RWPE1 (cell line): ENCODE data around the gene TMEM161B.

ENCODE experiments used
- CTCF ChIA-PET: fragments of 350-600 bp; sonication (Branson Sonifier 250); formaldehyde crosslinking; extraction: SDS; loops from one replicate; lab custom pipeline; 2021; lab: Yijun Ruan, JAX
- POLR2A ChIA-PET: fragments of 400-600 bp; formaldehyde crosslinking; extraction: SDS; loops from one replicate; lab custom pipeline; 2020; ENCODE audit warnings: antibody characterized with exemption; ENCODE audit not compliant: low non-redundant PET; lab: Yijun Ruan, JAX
- DNase-seq: peaks from one replicate; pipeline ENCODE4 v3.0.0; 2012; ENCODE audit warnings: low spot score
- H3K27ac ChIP-seq: fragments of 450-650 bp; 2 replicates; pipeline ENCODE4 v1.5.1; 2017
- CTCF ChIP-seq: fragments of 450-650 bp; conservative IDR thresholded peaks from 2 replicates; pipeline ENCODE4 v1.5.1; 2017; ENCODE audit warnings: low read depth, mild to moderate bottlenecking

Gene TMEM161B

GRCh38 chr5:88230546-88231066, 38.0 kb downstream of the TMEM161B start:
- CTCF ChIA-PET: interaction anchor here (0.5 to 0.8 kb wide), 2 partner anchors 27 to 235 kb away, joined by 3 read pairs; no protein-coding TSS in a partner anchor
- POLR2A ChIA-PET: no interaction called here
- H3K27ac ChIP-seq: no peak overlapping the region
- no peak for DNase-seq
- no peak for TF ChIP-seq CTCF

GRCh38 chr5:88226881-88227450, 41.7 kb downstream of the TMEM161B start:
- ChIA-PET POLR2A (no interaction called here), CTCF (interaction anchor here (0.6 kb wide), 2 partner anchors 21 to 448 kb away, joined by 5 read pairs; no protein-coding TSS in a partner anchor)
- no peak overlapping the region for H3K27ac ChIP-seq
- no peak for TF ChIP-seq CTCF
- DNase-seq: no peak

GRCh38 chr5:88214655-88215054, 54.0 kb downstream of the TMEM161B start:
- TF ChIP-seq CTCF: no peak
- H3K27ac ChIP-seq: no peak overlapping the region
- ChIA-PET POLR2A (no interaction called here), CTCF (interaction anchor here (0.7 to 1.0 kb wide), 2 partner anchors 10 to 38 kb away, joined by 3 to 6 read pairs; no protein-coding TSS in a partner anchor)
- no peak for DNase-seq

GRCh38 chr5:88207575-88207974, 61.1 kb downstream of the TMEM161B start:
- H3K27ac ChIP-seq: no peak overlapping the region
- TF ChIP-seq CTCF: no peak
- POLR2A ChIA-PET: no interaction called here
- no peak for DNase-seq
- CTCF ChIA-PET: interaction anchor here (0.7 kb wide), 1 partner anchor 410 kb away, joined by 4 read pairs; no protein-coding TSS in a partner anchor

- no peak overlapping the region for H3K27ac ChIP-seq
- DNase-seq: no peak
- ChIA-PET CTCF (interaction anchor here (0.6 to 0.7 kb wide), 3 partner anchors 10 to 438 kb away, joined by 3 to 4 read pairs (median 3); no protein-coding TSS in a partner anchor), POLR2A (no interaction called here)
- TF ChIP-seq CTCF: no peak
Measured at GRCh38 chr5:88203981-88204750, 64.5 kb downstream of the TMEM161B start.

- no peak for DNase-seq
- no peak for TF ChIP-seq CTCF
- H3K27ac ChIP-seq: no peak overlapping the region
- ChIA-PET POLR2A (no interaction called here), CTCF (interaction anchor here (0.6 kb wide), 1 partner anchor 18 kb away, joined by 3 read pairs; no protein-coding TSS in a partner anchor)
Measured at GRCh38 chr5:88195636-88196035, 73.0 kb downstream of the TMEM161B start.
